Aorta (tissue), 5 donors: ENCODE data around the gene NTM. TPM values are rescaled to one million over a fixed set of nuclear protein-coding genes. Genes with fewer than 3 reads are reported as not detected.

Source experiments
- ATAC-seq: fragments of 200-7000 bp; cut with Tn5 transposase; one replicate; pipeline ENCODE4 v1.9.1; 2022; ENCODE audit warnings: moderate library complexity; ENCODE audit not compliant: low FRiP score
- DNase-seq, 2 donors: peaks; one replicate each; pipeline ENCODE4 v3.0.0-alpha.2; 2020
- H3K27ac ChIP-seq, 2 donors: one replicate each; pipeline ENCODE4 v1.5.1; 2013; ENCODE audit warnings: low read length in 2 of 2, mild to moderate bottlenecking in 2 of 2, moderate library complexity in 2 of 2, control low read depth in 1 of 2, inconsistent platforms in 1 of 2, low read depth in 1 of 2
- H3K27me3 ChIP-seq, 2 donors: one replicate each; pipeline ENCODE4 v1.6.1; 2013; ENCODE audit warnings: control low read depth in 1 of 2, low read length in 1 of 2, mild to moderate bottlenecking in 1 of 2, moderate library complexity in 1 of 2; ENCODE audit not compliant: insufficient read depth in 2 of 2, control insufficient read depth in 1 of 2
- H3K36me3 ChIP-seq, 2 donors: one replicate each; pipeline ENCODE4 v1.6.1; 2013; ENCODE audit warnings: control low read depth in 1 of 2, low read length in 1 of 2, mild to moderate bottlenecking in 1 of 2; ENCODE audit not compliant: insufficient read depth in 2 of 2, control insufficient read depth in 1 of 2
- H3K4me1 ChIP-seq, 2 donors: one replicate each; pipeline ENCODE4 v1.6.1; 2013; ENCODE audit warnings: low read length in 2 of 2, control low read depth in 1 of 2, mild to moderate bottlenecking in 1 of 2, moderate library complexity in 1 of 2; ENCODE audit not compliant: insufficient read depth in 2 of 2, control insufficient read depth in 1 of 2
- H3K4me3 ChIP-seq, 2 donors: one replicate each; pipeline ENCODE4 v1.5.1; 2013; ENCODE audit warnings: low read length in 2 of 2, control low read depth in 1 of 2, mild to moderate bottlenecking in 1 of 2
- H3K9me3 ChIP-seq: one replicate; pipeline ENCODE4 v1.6.1; 2013; ENCODE audit warnings: mild to moderate bottlenecking, low read length; ENCODE audit not compliant: control insufficient read depth
- WGBS, 2 donors: extraction: QIAGEN DNeasy Blood & Tissue Kit; methylation state at CpG; one replicate each; pipeline ENCODE4 v1.1.7; 2013; 5-methylcytosine and 5-hydroxymethylcytosine counted together
- intact Hi-C, 2 donors: fragments of 100-400 bp; cut with DNase I; formaldehyde crosslinking; loops; one replicate each; pipeline versions ENCODE4 v1.14.2 to v1.15.0; 2022
- polyA plus RNA-seq, 2 donors: library from polyadenylated mRNA; stranded (reverse); fragments of 200-250 nt; gene quantifications; one replicate each; pipeline ENCODE4 v1.2.3, GENCODE V29; 2013
- total RNA-seq, 2 donors: library from RNA; stranded (reverse); fragmentation: NEBNext Ultra II Directional; extraction: Animal tissue kit (Norgen Biotek cat#: 25700); gene quantifications; one replicate each; pipeline ENCODE4 v1.2.1, GENCODE V29; 2021
- donor health status: healthy with polysubstance abuse.
- donor health status: Bipolar disorder and iron deficiency.
- donor health status: DM: no; HTN: no; CAD: no.
- donor health status: DM: no; HTN: no; CAD: no.
- donor health status: DM: yes; HTN: yes; CAD: no.

The NTM gene
- total and polyA plus RNA-seq, 4 donors: 0.28 to 5.3 (median 1.9) TPM; not detected in 1

DNA sequence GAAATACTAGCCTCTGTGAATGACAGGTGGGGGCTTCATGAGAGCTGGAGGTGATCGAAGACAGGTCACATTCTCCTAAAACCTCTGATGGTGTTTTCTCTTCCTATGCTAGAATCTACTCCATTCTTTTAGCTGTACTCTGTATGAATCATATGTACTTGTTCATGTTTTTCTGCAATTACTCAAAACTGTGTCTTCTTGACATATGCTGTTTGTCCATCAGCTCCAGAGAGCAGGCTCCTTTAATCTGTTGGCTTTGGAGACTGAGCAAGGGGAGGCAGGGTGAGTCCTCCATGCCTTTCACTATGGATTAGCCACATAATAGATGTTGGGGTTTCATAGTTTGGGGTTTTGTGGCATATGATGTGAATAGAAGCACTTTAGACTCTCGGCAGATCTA is 598.8 kb downstream of the NTM start:
- Histone ChIP-seq H3K36me3 (no peaks in the 10 kb centered on the region), H3K9me3 (peaks cover 2% of the 10 kb centered on the region), H3K4me1 (no peaks in the 10 kb centered on the region), H3K27ac (no peak overlapping the region), H3K4me3 (no peak overlapping the region), H3K27me3 (peaks cover 0 to 1% of the 10 kb centered on the region in 2 donors)
- DNase-seq: no peak
- no peak for ATAC-seq
- WGBS, 2 donors: 74 to 80% methylated on average over 2 of the region's 2 CpGs
- intact Hi-C loops: no loop called here

- H3K36me3 ChIP-seq: no peaks in the 10 kb centered on the region
- peaks cover 2% of the 10 kb centered on the region for H3K9me3 ChIP-seq
- 87 to 90% methylated on average over 2 of the region's 2 CpGs for WGBS, 2 donors
- no peaks in the 10 kb centered on the region for H3K4me1 ChIP-seq
- no peaks in the 10 kb centered on the region for H3K27me3 ChIP-seq
- no peak for DNase-seq
- ATAC-seq: no peak
- H3K27ac ChIP-seq: no peak overlapping the region
- no peak overlapping the region for H3K4me3 ChIP-seq
- intact Hi-C loops: no loop called here
These were observed 602.6 kb downstream of the NTM start for GRCh38 chr11:131973061-131973460.

DNA sequence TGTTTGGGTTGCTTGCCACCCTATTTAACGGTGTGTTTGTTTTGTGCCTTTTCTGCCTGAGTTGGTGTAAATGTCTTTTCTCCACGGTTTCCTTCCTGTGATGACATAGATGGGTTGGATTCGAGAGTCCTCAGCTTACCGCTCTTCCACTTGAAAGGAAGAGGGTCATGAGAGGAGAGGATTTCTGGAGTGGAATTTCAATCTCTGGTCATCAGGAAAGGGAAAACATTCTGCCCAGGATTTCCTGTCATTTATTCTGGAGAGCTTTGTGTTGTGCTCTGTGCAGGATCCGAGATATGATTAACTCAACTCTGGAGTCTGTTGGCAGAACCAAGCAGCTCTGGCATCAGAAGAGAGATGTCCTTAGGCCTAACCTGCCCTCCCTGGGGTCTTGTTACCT is 605.2 kb downstream of the NTM start:
- DNase-seq: no peak
- no peak for ATAC-seq
- no peak overlapping the region for H3K4me3 ChIP-seq
- H3K4me1 ChIP-seq: no peaks in the 10 kb centered on the region
- H3K9me3 ChIP-seq: no peaks in the 10 kb centered on the region
- intact Hi-C loops: no loop called here
- H3K36me3 ChIP-seq: no peaks in the 10 kb centered on the region
- no peaks in the 10 kb centered on the region for H3K27me3 ChIP-seq
- WGBS, 2 donors: 15 to 37% methylated on average over 5 of the region's 5 CpGs
- H3K27ac ChIP-seq: no peak overlapping the region

GRCh38 chr11:131976021-131976420 is 605.6 kb downstream of the NTM start:
- DNase-seq (no peak), ATAC-seq (no peak)
- Histone ChIP-seq H3K36me3 (no peaks in the 10 kb centered on the region), H3K4me1 (no peaks in the 10 kb centered on the region), H3K4me3 (no peak overlapping the region), H3K27ac (no peak overlapping the region), H3K27me3 (no peaks in the 10 kb centered on the region), H3K9me3 (no peaks in the 10 kb centered on the region)
- intact Hi-C loops: no loop called here
- WGBS, 2 donors: 64 to 77% methylated on average over 3 of the region's 3 CpGs

DNA sequence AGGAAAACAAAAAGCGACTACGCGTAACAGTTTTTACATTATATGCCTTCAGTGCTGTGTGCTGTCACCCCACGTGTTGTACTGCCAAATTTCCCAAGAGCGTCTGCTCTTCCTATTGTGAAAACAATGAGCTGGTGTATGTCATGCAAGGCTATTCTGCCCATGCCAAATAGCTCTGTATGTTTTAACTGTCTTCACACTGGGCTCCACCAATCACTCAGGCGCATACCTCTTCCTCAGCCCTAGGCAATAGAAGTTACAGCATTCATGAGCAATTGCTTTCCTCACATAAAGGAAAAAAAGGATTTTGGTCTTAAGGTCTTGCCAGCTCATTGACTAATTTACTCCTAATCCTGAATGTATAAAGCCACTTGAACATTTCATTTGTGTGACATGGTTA is 606.8 kb downstream of the NTM start:
- no peak for ATAC-seq
- Histone ChIP-seq H3K27ac (no peak overlapping the region), H3K9me3 (no peaks in the 10 kb centered on the region), H3K36me3 (no peaks in the 10 kb centered on the region), H3K27me3 (no peaks in the 10 kb centered on the region), H3K4me1 (no peaks in the 10 kb centered on the region), H3K4me3 (no peak overlapping the region)
- intact Hi-C loops: no loop called here
- WGBS, 2 donors: 68 to 70% methylated on average over 6 of the region's 6 CpGs
- no peak for DNase-seq

GRCh38 chr11:131977854-131978253 is 607.4 kb downstream of the NTM start:
- Histone ChIP-seq H3K4me3 (no peak overlapping the region), H3K27me3 (no peaks in the 10 kb centered on the region), H3K4me1 (no peaks in the 10 kb centered on the region), H3K27ac (no peak overlapping the region), H3K36me3 (no peaks in the 10 kb centered on the region), H3K9me3 (no peaks in the 10 kb centered on the region)
- no peak for ATAC-seq
- intact Hi-C loops: no loop called here
- DNase-seq: no peak
- WGBS, 2 donors: 73 to 78% methylated on average over 3 of the region's 3 CpGs

GRCh38 chr11:131978351-131978750 is 607.9 kb downstream of the NTM start:
- Histone ChIP-seq H3K36me3 (no peaks in the 10 kb centered on the region), H3K4me1 (no peaks in the 10 kb centered on the region), H3K27ac (no peak overlapping the region), H3K9me3 (no peaks in the 10 kb centered on the region), H3K4me3 (no peak overlapping the region), H3K27me3 (no peaks in the 10 kb centered on the region)
- DNase-seq (no peak), ATAC-seq (no peak)
- intact Hi-C loops: no loop called here
- 62 to 69% methylated on average over 5 of the region's 5 CpGs for WGBS, 2 donors

- no peak for DNase-seq
- intact Hi-C loops: no loop called here
- no peaks in the 10 kb centered on the region for H3K27me3 ChIP-seq
- no peaks in the 10 kb centered on the region for H3K4me1 ChIP-seq
- no peak overlapping the region for H3K4me3 ChIP-seq
- no peak for ATAC-seq
- no peak overlapping the region for H3K27ac ChIP-seq
- 83 to 88% methylated on average over 3 of the region's 3 CpGs for WGBS, 2 donors
- H3K36me3 ChIP-seq: no peaks in the 10 kb centered on the region
- no peaks in the 10 kb centered on the region for H3K9me3 ChIP-seq
These were observed 608.9 kb downstream of the NTM start for GRCh38 chr11:131979364-131979763.

DNA sequence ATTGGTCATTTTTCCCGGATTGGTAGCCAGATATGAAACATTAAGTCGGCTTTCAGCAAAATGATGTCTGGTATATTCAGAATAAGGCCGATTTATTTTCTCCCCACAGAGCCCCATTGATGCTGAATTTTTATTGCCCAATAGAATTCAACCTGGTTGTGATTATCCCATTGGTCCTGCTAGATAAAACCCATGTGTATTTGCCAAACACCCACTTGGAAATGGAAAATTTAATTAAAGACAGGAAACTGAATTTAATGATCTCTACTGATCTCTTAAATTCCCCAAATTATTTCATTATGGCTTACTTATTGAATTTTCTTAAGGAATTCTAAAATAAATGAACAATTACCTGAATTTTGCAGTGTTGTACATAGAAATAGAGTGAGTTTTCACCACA is 609.8 kb downstream of the NTM start:
- H3K9me3 ChIP-seq: no peaks in the 10 kb centered on the region
- no peaks in the 10 kb centered on the region for H3K4me1 ChIP-seq
- no peak overlapping the region for H3K27ac ChIP-seq
- DNase-seq (no peak), ATAC-seq (no peak)
- 82 to 90% methylated on average over 3 of the region's 3 CpGs for WGBS, 2 donors
- no peaks in the 10 kb centered on the region for H3K36me3 ChIP-seq
- H3K27me3 ChIP-seq: no peaks in the 10 kb centered on the region
- intact Hi-C loops: no loop called here
- H3K4me3 ChIP-seq: no peak overlapping the region
